H1 (cell line): ENCODE data around the gene CEBPG. TPM values are rescaled to one million over a fixed set of nuclear protein-coding genes. Genes with fewer than 3 reads are reported as not detected.

ENCODE experiments used
- CBX8 ChIP-seq: fragments of 300-800, 300-1000 bp; sonication (generic); IDR thresholded peaks from 2 replicates; pipeline ENCODE4 v1.7.1; 2016; ENCODE audit warnings: low read depth, low read length, borderline replicate concordance
- CHD1 ChIP-seq: IDR thresholded peaks from 2 replicates; pipeline ENCODE4 v1.6.1; 2012; ENCODE audit warnings: low read depth, low read length, improper control_type of control experiment
- NANOG ChIP-seq: IDR thresholded peaks from 2 replicates; pipeline ENCODE4 v1.6.1; 2011; ENCODE audit warnings: low read length, low read depth, mild to moderate bottlenecking, inconsistent platforms; ENCODE audit not compliant: insufficient read depth, poor library complexity, severe bottlenecking
- SP1 ChIP-seq: IDR thresholded peaks from 2 replicates; pipeline ENCODE4 v1.6.1; 2011; ENCODE audit warnings: low read depth, low read length
- polyA plus RNA-seq, 7 experiments: library from polyadenylated mRNA; depleted of rRNA in 3 of 7; stranded (reverse) in 5 of 7; unstranded in 2 of 7; fragments of >200 nt in 5 of 7; fragments of 200-250 nt in 2 of 7; gene quantifications; 1 replicate in 5 of 7; 2 replicates in 1 of 7; 4 replicates in 1 of 7; pipeline versions ENCODE4 v1.2.1 to v1.2.3, GENCODE V29; 2011 to 2013; ENCODE audit warnings: missing spikeins in 2 of 7, mixed read lengths in 2 of 7
- total RNA-seq: library from RNA; stranded (reverse); fragmentation: NEBNext Ultra II Directional; extraction: Animal tissue kit (Norgen Biotek cat#: 25700); gene quantifications from 2 replicates; pipeline ENCODE4 v1.2.1, GENCODE V29; 2021

Gene CEBPG
- total and polyA plus RNA-seq, 2 of the 8 experiments (the other 6 are each of a cell fraction or from before 2014, with no cell fraction given), result 12.3 to 35.4 TPM

DNA sequence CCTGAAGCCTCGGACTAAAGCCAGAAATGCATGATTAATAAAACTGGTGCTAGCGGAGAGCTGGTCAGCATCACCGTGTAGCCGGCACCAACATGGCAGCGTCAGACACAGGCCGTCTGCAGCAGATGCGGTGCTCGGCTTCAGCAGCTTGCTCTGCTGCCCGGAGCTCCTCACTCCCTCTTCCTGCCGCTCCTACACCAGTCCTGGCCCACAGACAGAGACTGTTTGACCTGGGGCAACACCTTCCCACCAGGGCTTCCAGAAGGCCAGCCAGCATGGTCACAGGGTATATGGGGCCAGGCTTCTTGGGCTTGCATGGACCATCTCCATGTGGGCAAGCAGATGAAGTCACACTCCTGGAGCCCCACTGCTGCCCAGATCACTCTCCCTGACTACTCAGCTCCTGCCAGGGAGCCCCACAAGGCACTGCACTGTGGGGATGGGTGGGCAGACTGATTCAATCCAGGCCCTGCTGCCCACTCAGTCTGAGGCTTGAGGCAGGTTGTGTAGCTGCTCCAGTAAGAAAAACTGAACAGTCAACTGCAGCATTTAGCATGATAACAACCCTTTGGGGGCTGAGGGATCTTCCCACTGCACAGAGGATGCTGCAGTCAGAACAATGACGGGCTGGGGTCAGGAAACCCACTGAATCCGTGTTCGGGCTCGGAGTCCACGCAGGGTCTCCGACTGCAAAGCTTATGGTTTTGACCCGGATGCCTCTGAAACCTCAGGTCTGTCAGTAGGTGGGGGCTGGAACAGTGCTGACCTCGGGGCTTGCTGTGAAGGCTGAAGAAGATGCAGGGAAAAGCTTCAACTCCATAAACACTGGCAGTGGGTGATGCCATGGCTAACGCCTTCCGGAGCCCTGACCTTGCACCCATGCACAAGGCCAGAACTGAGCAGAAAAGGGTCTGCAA is 45.6 kb downstream of the CEBPG start (continued):
- TF ChIP-seq CBX8 (no peak), CHD1 (no peak), NANOG (no peak), SP1 (no peak)
